PFSK-1 (cell line): ENCODE results near the gene SORCS1.

Experiments
- REST ChIP-seq, 2 experiments: IDR thresholded peaks; 2 replicates each; pipeline versions ENCODE4 v1.6.1 to v1.8.0; 2011 to 2012; ENCODE audit warnings: low read depth in 2 of 2, low read length in 2 of 2, control low read depth in 1 of 2, inconsistent platforms in 1 of 2, mild to moderate bottlenecking in 1 of 2, moderate library complexity in 1 of 2; ENCODE audit not compliant: insufficient read depth in 1 of 2
- TAF1 ChIP-seq: IDR thresholded peaks from 2 replicates; pipeline ENCODE4 v1.6.1; 2012; ENCODE audit warnings: low read length, control low read depth, borderline replicate concordance; ENCODE audit not compliant: insufficient read depth

GRCh38 chr10:106751091-106751490 is 413.4 kb downstream of the SORCS1 start:
- no peak for TF ChIP-seq TAF1
- TF ChIP-seq REST (IDR thresholded peaks at IDR 0.05; ENCODE audit: insufficient read depth in 1 of 2, low read depth in 2 of 2, low read length in 2 of 2): no peak
